HepG2 (cell line): ENCODE measurements around the gene NUTF2. TPM values are rescaled to one million over a fixed set of nuclear protein-coding genes. Genes with fewer than 3 reads are reported as not detected.

ENCODE experiments used
- CENPT ChIP-seq: sonication (generic); formaldehyde crosslinking; IDR thresholded peaks from 2 replicates; pipeline ENCODE4 v1.8.0; 2022; ENCODE audit warnings: low read depth, mild to moderate bottlenecking, moderate library complexity, missing genetic modification reagents
- GPN1 ChIP-seq: sonication (generic); formaldehyde crosslinking; IDR thresholded peaks from 2 replicates; pipeline ENCODE4 v1.5.1; 2020; ENCODE audit warnings: missing genetic modification reagents, borderline replicate concordance
- KAT8 ChIP-seq: IDR thresholded peaks from 2 replicates; pipeline ENCODE4 v1.6.1; 2016; ENCODE audit warnings: missing genetic modification reagents, missing compliant biosample characterization
- KDM1A ChIP-seq: IDR thresholded peaks from 2 replicates; pipeline ENCODE4 v1.6.1; 2016; ENCODE audit warnings: missing compliant biosample characterization
- LCORL ChIP-seq, 2 experiments: fragments of 450-650 bp in 1 of 2; sonication (generic) in 1 of 2; formaldehyde crosslinking in 1 of 2; IDR thresholded peaks; 2 replicates each; pipeline versions ENCODE4 v1.5.0 to v1.6.1; 2017 to 2020; ENCODE audit warnings: antibody characterized with exemption in 1 of 2, missing genetic modification reagents in 1 of 2
- MTF2 ChIP-seq: sonication (generic); formaldehyde crosslinking; IDR thresholded peaks from 2 replicates; pipeline ENCODE4 v1.5.0; 2020; ENCODE audit warnings: missing genetic modification reagents, borderline replicate concordance
- PRMT3 ChIP-seq: sonication (generic); formaldehyde crosslinking; IDR thresholded peaks from 2 replicates; pipeline ENCODE4 v1.8.1; 2022; ENCODE audit warnings: low read depth, mild to moderate bottlenecking, moderate library complexity, missing genetic modification reagents, borderline replicate concordance
- RCOR2 ChIP-seq: IDR thresholded peaks from 2 replicates; pipeline ENCODE4 v1.6.1; 2016; ENCODE audit warnings: missing biosample characterization, missing genetic modification reagents
- SIN3B ChIP-seq: fragments of 150-350 bp; IDR thresholded peaks from 2 replicates; pipeline ENCODE4 v1.6.1; 2014; ENCODE audit warnings: low read length
- TEAD2 ChIP-seq: sonication (generic); formaldehyde crosslinking; IDR thresholded peaks from 2 replicates; pipeline ENCODE4 v1.9.0; 2021; ENCODE audit warnings: missing genetic modification reagents
- ZNF30 ChIP-seq: sonication (generic); formaldehyde crosslinking; IDR thresholded peaks from 2 replicates; pipeline ENCODE4 v1.5.0; 2020; ENCODE audit warnings: mild to moderate bottlenecking, missing genetic modification reagents
- ZNF557 ChIP-seq: sonication (generic); formaldehyde crosslinking; IDR thresholded peaks from 2 replicates; pipeline ENCODE4 v1.4.0; 2020; ENCODE audit warnings: missing genetic modification reagents
- ZNF564 ChIP-seq: sonication (generic); formaldehyde crosslinking; IDR thresholded peaks from 2 replicates; pipeline ENCODE4 v1.8.1; 2023; ENCODE audit warnings: mild to moderate bottlenecking, missing genetic modification reagents
- ZNF670 ChIP-seq: sonication (generic); formaldehyde crosslinking; IDR thresholded peaks from 2 replicates; pipeline ENCODE4 v1.8.0; 2022; ENCODE audit warnings: mild to moderate bottlenecking, missing genetic modification reagents, borderline replicate concordance
- ZNF674 ChIP-seq: sonication (generic); formaldehyde crosslinking; IDR thresholded peaks from 2 replicates; pipeline ENCODE4 v1.5.0; 2020; ENCODE audit warnings: low read depth, mild to moderate bottlenecking, missing genetic modification reagents
- ZUFSP ChIP-seq: sonication (generic); formaldehyde crosslinking; IDR thresholded peaks from 2 replicates; pipeline ENCODE4 v1.9.0; 2021; ENCODE audit warnings: missing genetic modification reagents, mild to moderate bottlenecking, borderline replicate concordance
- polyA plus RNA-seq, 8 experiments: library from polyadenylated mRNA; depleted of rRNA in 3 of 8; stranded (reverse) in 7 of 8; unstranded in 1 of 8; fragments of >200 nt; fragmentation: Illumina TruSeq in 4 of 8; extraction: Trizol in 4 of 8; gene quantifications; 2 replicates each; pipeline versions ENCODE4 v1.2.1 to v1.2.3, GENCODE V29; 2011 to 2016; ENCODE audit warnings: low read depth in 4 of 8, missing spikeins in 1 of 8, mixed read lengths in 1 of 8; ENCODE audit not compliant: insufficient read depth in 1 of 8
- total RNA-seq, 5 experiments: library from RNA; depleted of rRNA; stranded (reverse); fragments of >200 nt; fragmentation: Illumina TruSeq; extraction: Trizol; gene quantifications; 2 replicates each; pipeline ENCODE4 v1.2.3, GENCODE V29; 2016; ENCODE audit warnings: low read depth in 1 of 5
- TF ChIP-seq, protein P1 (sequence below): sonication (generic); formaldehyde crosslinking; IDR thresholded peaks from 2 replicates; pipeline ENCODE4 v1.4.0; 2020; ENCODE audit warnings: missing genetic modification reagents
- TF ChIP-seq, protein P2 (sequence below): sonication (generic); formaldehyde crosslinking; IDR thresholded peaks from 2 replicates; pipeline ENCODE4 v1.5.0; 2020; ENCODE audit warnings: mild to moderate bottlenecking, missing genetic modification reagents
- TF ChIP-seq, protein P3 (sequence below): sonication (generic); formaldehyde crosslinking; IDR thresholded peaks from 2 replicates; pipeline ENCODE4 v1.4.0; 2020; ENCODE audit warnings: missing genetic modification reagents, borderline replicate concordance

Gene NUTF2
- total and polyA plus RNA-seq, 2 of the 13 experiments (the other 11 are each of a cell fraction or from before 2014, with no cell fraction given), result 168 to 214 TPM

GRCh38 chr16:67841816-67842508 is 4.8 kb upstream of the NUTF2 start, which contains the start of gene THAP11 (continued):
- TF ChIP-seq, protein P1, sequence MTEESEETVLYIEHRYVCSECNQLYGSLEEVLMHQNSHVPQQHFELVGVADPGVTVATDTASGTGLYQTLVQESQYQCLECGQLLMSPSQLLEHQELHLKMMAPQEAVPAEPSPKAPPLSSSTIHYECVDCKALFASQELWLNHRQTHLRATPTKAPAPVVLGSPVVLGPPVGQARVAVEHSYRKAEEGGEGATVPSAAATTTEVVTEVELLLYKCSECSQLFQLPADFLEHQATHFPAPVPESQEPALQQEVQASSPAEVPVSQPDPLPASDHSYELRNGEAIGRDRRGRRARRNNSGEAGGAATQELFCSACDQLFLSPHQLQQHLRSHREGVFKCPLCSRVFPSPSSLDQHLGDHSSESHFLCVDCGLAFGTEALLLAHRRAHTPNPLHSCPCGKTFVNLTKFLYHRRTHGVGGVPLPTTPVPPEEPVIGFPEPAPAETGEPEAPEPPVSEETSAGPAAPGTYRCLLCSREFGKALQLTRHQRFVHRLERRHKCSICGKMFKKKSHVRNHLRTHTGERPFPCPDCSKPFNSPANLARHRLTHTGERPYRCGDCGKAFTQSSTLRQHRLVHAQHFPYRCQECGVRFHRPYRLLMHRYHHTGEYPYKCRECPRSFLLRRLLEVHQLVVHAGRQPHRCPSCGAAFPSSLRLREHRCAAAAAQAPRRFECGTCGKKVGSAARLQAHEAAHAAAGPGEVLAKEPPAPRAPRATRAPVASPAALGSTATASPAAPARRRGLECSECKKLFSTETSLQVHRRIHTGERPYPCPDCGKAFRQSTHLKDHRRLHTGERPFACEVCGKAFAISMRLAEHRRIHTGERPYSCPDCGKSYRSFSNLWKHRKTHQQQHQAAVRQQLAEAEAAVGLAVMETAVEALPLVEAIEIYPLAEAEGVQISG (CRISPR knock-in tag), result peak; percentile 89
- TF ChIP-seq ZNF30 (no peak), KDM1A (no peak), LCORL (IDR thresholded peaks at IDR 0.05) (no peak), LCORL (CRISPR knock-in tag; IDR thresholded peaks at IDR 0.05) (peak; percentile 70), PRMT3 (CRISPR knock-in tag) (no peak; the same call in 1 of the 2 replicates), TEAD2 (CRISPR knock-in tag) (no peak), KAT8 (CRISPR knock-in tag) (peak; percentile 86), SIN3B (no peak; the same call in 1 of the 2 replicates), GPN1 (CRISPR knock-in tag) (no peak; the same call in 1 of the 2 replicates), RCOR2 (CRISPR knock-in tag) (no peak), ZNF564 (0 out of 2 replicates have a peak, but pooled peaks have one; percentile 3), ZNF674 (CRISPR knock-in tag) (0 out of 2 replicates have a peak, but pooled peaks have one; percentile 72), ZNF670 (CRISPR knock-in tag) (no peak; the same call in 1 of the 2 replicates), ZUFSP (CRISPR knock-in tag) (no peak), CENPT (CRISPR knock-in tag) (no peak; the same call in 1 of the 2 replicates), ZNF557 (CRISPR knock-in tag) (no peak), MTF2 (CRISPR knock-in tag) (no peak; the same call in 1 of the 2 replicates)
- TF ChIP-seq, protein P2, sequence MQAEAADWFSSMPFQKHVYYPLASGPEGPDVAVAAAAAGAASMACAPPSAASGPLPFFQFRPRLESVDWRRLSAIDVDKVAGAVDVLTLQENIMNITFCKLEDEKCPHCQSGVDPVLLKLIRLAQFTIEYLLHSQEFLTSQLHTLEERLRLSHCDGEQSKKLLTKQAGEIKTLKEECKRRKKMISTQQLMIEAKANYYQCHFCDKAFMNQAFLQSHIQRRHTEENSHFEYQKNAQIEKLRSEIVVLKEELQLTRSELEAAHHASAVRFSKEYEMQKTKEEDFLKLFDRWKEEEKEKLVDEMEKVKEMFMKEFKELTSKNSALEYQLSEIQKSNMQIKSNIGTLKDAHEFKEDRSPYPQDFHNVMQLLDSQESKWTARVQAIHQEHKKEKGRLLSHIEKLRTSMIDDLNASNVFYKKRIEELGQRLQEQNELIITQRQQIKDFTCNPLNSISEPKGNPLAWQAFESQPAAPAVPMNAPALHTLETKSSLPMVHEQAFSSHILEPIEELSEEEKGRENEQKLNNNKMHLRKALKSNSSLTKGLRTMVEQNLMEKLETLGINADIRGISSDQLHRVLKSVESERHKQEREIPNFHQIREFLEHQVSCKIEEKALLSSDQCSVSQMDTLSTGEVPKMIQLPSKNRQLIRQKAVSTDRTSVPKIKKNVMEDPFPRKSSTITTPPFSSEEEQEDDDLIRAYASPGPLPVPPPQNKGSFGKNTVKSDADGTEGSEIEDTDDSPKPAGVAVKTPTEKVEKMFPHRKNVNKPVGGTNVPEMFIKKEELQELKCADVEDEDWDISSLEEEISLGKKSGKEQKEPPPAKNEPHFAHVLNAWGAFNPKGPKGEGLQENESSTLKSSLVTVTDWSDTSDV (CRISPR knock-in tag), result no peak
- TF ChIP-seq, protein P3, sequence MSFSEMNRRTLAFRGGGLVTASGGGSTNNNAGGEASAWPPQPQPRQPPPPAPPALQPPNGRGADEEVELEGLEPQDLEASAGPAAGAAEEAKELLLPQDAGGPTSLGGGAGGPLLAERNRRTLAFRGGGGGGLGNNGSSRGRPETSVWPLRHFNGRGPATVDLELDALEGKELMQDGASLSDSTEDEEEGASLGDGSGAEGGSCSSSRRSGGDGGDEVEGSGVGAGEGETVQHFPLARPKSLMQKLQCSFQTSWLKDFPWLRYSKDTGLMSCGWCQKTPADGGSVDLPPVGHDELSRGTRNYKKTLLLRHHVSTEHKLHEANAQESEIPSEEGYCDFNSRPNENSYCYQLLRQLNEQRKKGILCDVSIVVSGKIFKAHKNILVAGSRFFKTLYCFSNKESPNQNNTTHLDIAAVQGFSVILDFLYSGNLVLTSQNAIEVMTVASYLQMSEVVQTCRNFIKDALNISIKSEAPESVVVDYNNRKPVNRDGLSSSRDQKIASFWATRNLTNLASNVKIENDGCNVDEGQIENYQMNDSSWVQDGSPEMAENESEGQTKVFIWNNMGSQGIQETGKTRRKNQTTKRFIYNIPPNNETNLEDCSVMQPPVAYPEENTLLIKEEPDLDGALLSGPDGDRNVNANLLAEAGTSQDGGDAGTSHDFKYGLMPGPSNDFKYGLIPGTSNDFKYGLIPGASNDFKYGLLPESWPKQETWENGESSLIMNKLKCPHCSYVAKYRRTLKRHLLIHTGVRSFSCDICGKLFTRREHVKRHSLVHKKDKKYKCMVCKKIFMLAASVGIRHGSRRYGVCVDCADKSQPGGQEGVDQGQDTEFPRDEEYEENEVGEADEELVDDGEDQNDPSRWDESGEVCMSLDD (CRISPR knock-in tag), result no peak
